HCT116 (cell line): ENCODE data around the gene ALG1L2.
"Not testable (repeated sequence)": the region's sequence is repeated elsewhere in the genome, so short reads cannot be mapped to it uniquely, and the experiment has no call there.

Experiments used
- CBX3 ChIP-seq: IDR thresholded peaks from 2 replicates; pipeline ENCODE4 v1.6.1; 2012; ENCODE audit warnings: low read depth
- CTCF ChIP-seq, 3 experiments: fragments of 200-600 bp in 1 of 3; sonication (generic) in 1 of 3; IDR thresholded peaks in 2 of 3; conservative IDR thresholded peaks in 1 of 3; 2 replicates each; pipeline ENCODE4 v1.5.1; 2012 to 2017; ENCODE audit warnings: low read depth in 2 of 3, low read length in 2 of 3, antibody characterized with exemption in 1 of 3, borderline replicate concordance in 1 of 3, control low read depth in 1 of 3, mild to moderate bottlenecking in 1 of 3, mixed read lengths in 1 of 3, mixed run types in 1 of 3, moderate library complexity in 1 of 3; ENCODE audit not compliant: insufficient read depth in 1 of 3
- EZH2 ChIP-seq: fragments of 200-600 bp; sonication (generic); IDR thresholded peaks from 2 replicates; pipeline ENCODE4 v1.6.1; 2017; ENCODE audit warnings: antibody characterized with exemption, mixed run types
- JUND ChIP-seq: IDR thresholded peaks from 2 replicates; pipeline ENCODE4 v1.6.1; 2012
- MAX ChIP-seq: IDR thresholded peaks from 2 replicates; pipeline ENCODE4 v1.6.1; 2012
- POLR2A ChIP-seq: IDR thresholded peaks from 2 replicates; pipeline ENCODE4 v1.7.0; 2011; ENCODE audit warnings: borderline replicate concordance; ENCODE audit not compliant: insufficient read depth, insufficient read length; ENCODE audit errors: extremely low read depth
- POLR2AphosphoS5 ChIP-seq: IDR thresholded peaks from 2 replicates; pipeline ENCODE4 v1.6.1; 2011; ENCODE audit warnings: mild to moderate bottlenecking, low read depth, low read length, moderate library complexity
- RAD21 ChIP-seq: IDR thresholded peaks from 2 replicates; pipeline ENCODE4 v1.6.1; 2012; ENCODE audit warnings: low read depth, mild to moderate bottlenecking
- YY1 ChIP-seq: IDR thresholded peaks from 2 replicates; pipeline ENCODE4 v1.6.1; 2011; ENCODE audit warnings: low read length, low read depth, moderate library complexity, mild to moderate bottlenecking; ENCODE audit not compliant: insufficient replicate concordance; ENCODE audit errors: extremely low read depth
- ZNF274 ChIP-seq: fragments of 200-500 bp; sonication (Bioruptor generic); IDR thresholded peaks from 2 replicates; pipeline ENCODE4 v1.6.1; 2014; ENCODE audit warnings: mild to moderate bottlenecking, low read depth, low read length, inconsistent platforms

GRCh38 chr3:130136337-130136736, 54.7 kb downstream of the ALG1L2 start:
- peak in 1 of 3 experiments; percentile 19; a peak in 1 of 6 replicates for TF ChIP-seq CTCF (IDR thresholded peaks at IDR 0.05 in 2 of 3, conservative IDR thresholded peaks at IDR 0.05 in 1 of 3; ENCODE audit: borderline replicate concordance in 1 of 3, insufficient read depth in 1 of 3, low read depth in 2 of 3, low read length in 2 of 3)
- not testable (repeated sequence) for TF ChIP-seq POLR2A, POLR2AphosphoS5, EZH2, ZNF274, MAX, JUND, YY1, CBX3
- peak; percentile 32; the same call in 1 of the 2 replicates for TF ChIP-seq RAD21
